ENCODE measurements around the gene RGS7. TPM values are rescaled to one million over a fixed set of nuclear protein-coding genes. Genes with fewer than 3 reads are reported as not detected.
"Not testable (repeated sequence)": the region's sequence is repeated elsewhere in the genome, so short reads cannot be mapped to it uniquely, and the experiment has no call there.

The RGS7 gene
- polyA plus RNA-seq, 2 of the 4 experiments (the other 2 are of a cell fraction) = 0.08 TPM; not detected in 1

DNA sequence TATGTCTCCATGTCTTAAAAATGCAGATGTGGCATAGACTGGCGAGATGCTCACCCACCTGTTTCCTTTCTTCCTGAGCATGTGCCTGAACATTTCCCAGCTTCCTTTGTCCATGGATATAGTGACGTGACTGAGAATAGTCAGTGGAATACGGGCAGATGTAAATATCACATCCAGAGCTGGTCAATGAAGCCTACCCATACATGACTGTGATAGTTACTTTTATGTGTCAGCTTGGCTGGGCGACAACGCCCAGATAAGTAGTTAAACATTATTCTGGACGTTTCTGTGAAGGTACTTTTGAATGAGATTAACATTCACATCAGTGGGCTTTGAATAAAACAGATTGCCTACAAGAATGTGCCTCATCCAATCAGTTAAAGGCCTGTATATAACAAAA is 135.7 kb downstream of the RGS7 start:
- Histone ChIP-seq H3K4me3 (no peak overlapping the region), H3K27ac (no peak overlapping the region), H3K4me2 (no peak overlapping the region), H3K4me1 (no peaks in the 10 kb centered on the region), H3K9me3 (no peaks in the 10 kb centered on the region)
- ATAC-seq = no peak
- no peak for DNase-seq (ENCODE audit: low read depth in 1 of 2, low spot score in 1 of 2)
- CTCF ChIA-PET = no interaction called here
- WGBS (ENCODE audit: missing lambda C conversion rate) = 20% methylated on average over 6 of the region's 6 CpGs
- TF ChIP-seq RCOR1 (IDR thresholded peaks at IDR 0.05; ENCODE audit: low read depth, low read length) (no peak), NFE2L2 (conservative IDR thresholded peaks at IDR 0.05; ENCODE audit: low read length) (no peak), CBX2 (IDR thresholded peaks at IDR 0.05; ENCODE audit: borderline replicate concordance, low read depth) (no peak), HEYL (CRISPR knock-in tag; IDR thresholded peaks at IDR 0.05) (no peak), FOSL2 (IDR thresholded peaks at IDR 0.05) (no peak), FOSL2 (CRISPR knock-in tag; IDR thresholded peaks at IDR 0.05) (no peak), CHD4 (IDR thresholded peaks at IDR 0.05; ENCODE audit: borderline replicate concordance) (no peak), TFCP2L1 (CRISPR knock-in tag; IDR thresholded peaks at IDR 0.05) (no peak), CBX8 (IDR thresholded peaks at IDR 0.05) (no peak), HDAC2 (IDR thresholded peaks at IDR 0.05) (no peak), KDM5A (IDR thresholded peaks at IDR 0.05) (no peak), HOXA7 (CRISPR knock-in tag; IDR thresholded peaks at IDR 0.05) (no peak), SMC3 (IDR thresholded peaks at IDR 0.05) (no peak), MAZ (IDR thresholded peaks at IDR 0.05; ENCODE audit: borderline replicate concordance, low read depth, low read length) (no peak), KDM1A (IDR thresholded peaks at IDR 0.05; ENCODE audit: low read depth) (no peak), PHF8 (IDR thresholded peaks at IDR 0.05; ENCODE audit: borderline replicate concordance, low read depth) (no peak), BHLHE40 (IDR thresholded peaks at IDR 0.05; ENCODE audit: low read depth, low read length) (no peak), ESRRA (IDR thresholded peaks at IDR 0.05; ENCODE audit: borderline replicate concordance, low read length) (no peak)
- TF ChIP-seq, protein P1, sequence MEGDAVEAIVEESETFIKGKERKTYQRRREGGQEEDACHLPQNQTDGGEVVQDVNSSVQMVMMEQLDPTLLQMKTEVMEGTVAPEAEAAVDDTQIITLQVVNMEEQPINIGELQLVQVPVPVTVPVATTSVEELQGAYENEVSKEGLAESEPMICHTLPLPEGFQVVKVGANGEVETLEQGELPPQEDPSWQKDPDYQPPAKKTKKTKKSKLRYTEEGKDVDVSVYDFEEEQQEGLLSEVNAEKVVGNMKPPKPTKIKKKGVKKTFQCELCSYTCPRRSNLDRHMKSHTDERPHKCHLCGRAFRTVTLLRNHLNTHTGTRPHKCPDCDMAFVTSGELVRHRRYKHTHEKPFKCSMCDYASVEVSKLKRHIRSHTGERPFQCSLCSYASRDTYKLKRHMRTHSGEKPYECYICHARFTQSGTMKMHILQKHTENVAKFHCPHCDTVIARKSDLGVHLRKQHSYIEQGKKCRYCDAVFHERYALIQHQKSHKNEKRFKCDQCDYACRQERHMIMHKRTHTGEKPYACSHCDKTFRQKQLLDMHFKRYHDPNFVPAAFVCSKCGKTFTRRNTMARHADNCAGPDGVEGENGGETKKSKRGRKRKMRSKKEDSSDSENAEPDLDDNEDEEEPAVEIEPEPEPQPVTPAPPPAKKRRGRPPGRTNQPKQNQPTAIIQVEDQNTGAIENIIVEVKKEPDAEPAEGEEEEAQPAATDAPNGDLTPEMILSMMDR (IDR thresholded peaks at IDR 0.05) = no peak
- TF ChIP-seq, protein P2, sequence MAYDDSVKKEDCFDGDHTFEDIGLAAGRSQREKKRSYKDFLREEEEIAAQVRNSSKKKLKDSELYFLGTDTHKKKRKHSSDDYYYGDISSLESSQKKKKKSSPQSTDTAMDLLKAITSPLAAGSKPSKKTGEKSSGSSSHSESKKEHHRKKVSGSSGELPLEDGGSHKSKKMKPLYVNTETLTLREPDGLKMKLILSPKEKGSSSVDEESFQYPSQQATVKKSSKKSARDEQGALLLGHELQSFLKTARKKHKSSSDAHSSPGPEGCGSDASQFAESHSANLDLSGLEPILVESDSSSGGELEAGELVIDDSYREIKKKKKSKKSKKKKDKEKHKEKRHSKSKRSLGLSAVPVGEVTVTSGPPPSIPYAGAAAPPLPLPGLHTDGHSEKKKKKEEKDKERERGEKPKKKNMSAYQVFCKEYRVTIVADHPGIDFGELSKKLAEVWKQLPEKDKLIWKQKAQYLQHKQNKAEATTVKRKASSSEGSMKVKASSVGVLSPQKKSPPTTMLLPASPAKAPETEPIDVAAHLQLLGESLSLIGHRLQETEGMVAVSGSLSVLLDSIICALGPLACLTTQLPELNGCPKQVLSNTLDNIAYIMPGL (CRISPR knock-in tag; IDR thresholded peaks at IDR 0.05; ENCODE audit: borderline replicate concordance) = no peak
- POLR2A ChIA-PET = no interaction called here
- no peak for FAIRE-seq

DNA sequence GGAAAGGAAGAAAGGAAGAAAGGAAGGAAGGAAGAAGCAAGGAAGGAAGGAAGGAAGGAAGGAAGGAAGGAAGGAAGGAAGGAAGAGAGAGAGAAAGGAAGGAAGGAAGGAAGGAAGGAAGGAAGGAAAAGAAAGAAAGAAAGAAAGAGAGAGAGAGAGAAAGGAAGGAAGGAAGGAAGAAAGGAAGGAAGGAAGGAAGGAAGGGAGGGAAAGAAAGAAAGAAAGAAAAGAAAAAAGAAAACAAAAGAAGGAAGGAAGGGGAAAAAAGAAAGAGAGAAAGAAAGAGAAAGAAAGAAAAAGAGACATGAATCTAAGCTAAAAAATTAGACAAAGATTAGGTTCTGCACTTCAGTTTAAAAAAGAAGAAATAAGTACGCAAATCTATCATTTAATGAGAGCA is 136.1 kb downstream of the RGS7 start:
- ATAC-seq; DNase-seq (ENCODE audit: low read depth in 1 of 2, low spot score in 1 of 2); H3K4me1 ChIP-seq; POLR2A ChIA-PET; H3K4me2 ChIP-seq; CTCF ChIA-PET; H3K27ac ChIP-seq; H3K9me3 ChIP-seq; FAIRE-seq; H3K4me3 ChIP-seq: not testable (repeated sequence)
- WGBS (ENCODE audit: missing lambda C conversion rate) = 78% methylated on average over 1 of the region's 1 CpG

DNA sequence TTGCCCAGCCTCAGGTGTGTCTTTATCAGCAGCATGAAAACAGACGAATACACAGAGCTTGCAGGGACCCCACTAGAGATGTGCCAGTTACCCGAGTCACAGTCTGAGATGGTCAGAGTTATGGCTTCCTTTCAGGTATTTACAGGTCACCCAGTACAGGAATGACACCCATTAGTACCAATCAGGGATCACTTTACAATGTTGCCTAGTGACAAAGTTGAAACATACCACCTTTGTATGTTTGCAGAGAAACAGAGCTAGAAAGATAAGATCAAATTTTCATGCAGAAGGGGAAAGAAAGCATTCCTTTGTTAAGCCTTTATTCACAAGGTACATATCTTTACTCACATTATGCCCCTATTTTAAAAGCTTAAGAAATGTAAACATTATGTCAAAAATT is 137.6 kb downstream of the RGS7 start:
- no peak overlapping the region for H3K27ac ChIP-seq
- DNase-seq (ENCODE audit: low read depth in 1 of 2, low spot score in 1 of 2) (no peak), FAIRE-seq (no peak), ATAC-seq (no peak)
- H3K4me1 ChIP-seq = no peaks in the 10 kb centered on the region
- ChIA-PET CTCF (no interaction called here), POLR2A (no interaction called here)
- H3K4me3 ChIP-seq = no peak overlapping the region
- WGBS (ENCODE audit: missing lambda C conversion rate) = 9% methylated on average over 2 of the region's 2 CpGs
- H3K4me2 ChIP-seq = no peak overlapping the region
- H3K9me3 ChIP-seq = no peaks in the 10 kb centered on the region
- TF ChIP-seq FOSL2 (IDR thresholded peaks at IDR 0.05) = no peak
- TF ChIP-seq FOSL2 (CRISPR knock-in tag; IDR thresholded peaks at IDR 0.05) = no peak
- no peak for TF ChIP-seq JUNB (IDR thresholded peaks at IDR 0.05)
- no peak for TF ChIP-seq NFE2L2 (conservative IDR thresholded peaks at IDR 0.05; ENCODE audit: low read length)
- TF ChIP-seq, protein P3, sequence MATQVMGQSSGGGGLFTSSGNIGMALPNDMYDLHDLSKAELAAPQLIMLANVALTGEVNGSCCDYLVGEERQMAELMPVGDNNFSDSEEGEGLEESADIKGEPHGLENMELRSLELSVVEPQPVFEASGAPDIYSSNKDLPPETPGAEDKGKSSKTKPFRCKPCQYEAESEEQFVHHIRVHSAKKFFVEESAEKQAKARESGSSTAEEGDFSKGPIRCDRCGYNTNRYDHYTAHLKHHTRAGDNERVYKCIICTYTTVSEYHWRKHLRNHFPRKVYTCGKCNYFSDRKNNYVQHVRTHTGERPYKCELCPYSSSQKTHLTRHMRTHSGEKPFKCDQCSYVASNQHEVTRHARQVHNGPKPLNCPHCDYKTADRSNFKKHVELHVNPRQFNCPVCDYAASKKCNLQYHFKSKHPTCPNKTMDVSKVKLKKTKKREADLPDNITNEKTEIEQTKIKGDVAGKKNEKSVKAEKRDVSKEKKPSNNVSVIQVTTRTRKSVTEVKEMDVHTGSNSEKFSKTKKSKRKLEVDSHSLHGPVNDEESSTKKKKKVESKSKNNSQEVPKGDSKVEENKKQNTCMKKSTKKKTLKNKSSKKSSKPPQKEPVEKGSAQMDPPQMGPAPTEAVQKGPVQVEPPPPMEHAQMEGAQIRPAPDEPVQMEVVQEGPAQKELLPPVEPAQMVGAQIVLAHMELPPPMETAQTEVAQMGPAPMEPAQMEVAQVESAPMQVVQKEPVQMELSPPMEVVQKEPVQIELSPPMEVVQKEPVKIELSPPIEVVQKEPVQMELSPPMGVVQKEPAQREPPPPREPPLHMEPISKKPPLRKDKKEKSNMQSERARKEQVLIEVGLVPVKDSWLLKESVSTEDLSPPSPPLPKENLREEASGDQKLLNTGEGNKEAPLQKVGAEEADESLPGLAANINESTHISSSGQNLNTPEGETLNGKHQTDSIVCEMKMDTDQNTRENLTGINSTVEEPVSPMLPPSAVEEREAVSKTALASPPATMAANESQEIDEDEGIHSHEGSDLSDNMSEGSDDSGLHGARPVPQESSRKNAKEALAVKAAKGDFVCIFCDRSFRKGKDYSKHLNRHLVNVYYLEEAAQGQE (IDR thresholded peaks at IDR 0.05) = no peak
- no peak for TF ChIP-seq PHF8 (IDR thresholded peaks at IDR 0.05; ENCODE audit: borderline replicate concordance, low read depth)
- no peak for TF ChIP-seq MAZ (IDR thresholded peaks at IDR 0.05; ENCODE audit: borderline replicate concordance, low read depth, low read length)
- TF ChIP-seq, protein P4, sequence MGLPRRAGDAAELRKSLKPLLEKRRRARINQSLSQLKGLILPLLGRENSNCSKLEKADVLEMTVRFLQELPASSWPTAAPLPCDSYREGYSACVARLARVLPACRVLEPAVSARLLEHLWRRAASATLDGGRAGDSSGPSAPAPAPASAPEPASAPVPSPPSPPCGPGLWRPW (IDR thresholded peaks at IDR 0.05) = no peak
- TF ChIP-seq, protein P2 (CRISPR knock-in tag; IDR thresholded peaks at IDR 0.05; ENCODE audit: borderline replicate concordance) = no peak
- no peak for TF ChIP-seq CEBPB (IDR thresholded peaks at IDR 0.05)
- TF ChIP-seq, protein P5, sequence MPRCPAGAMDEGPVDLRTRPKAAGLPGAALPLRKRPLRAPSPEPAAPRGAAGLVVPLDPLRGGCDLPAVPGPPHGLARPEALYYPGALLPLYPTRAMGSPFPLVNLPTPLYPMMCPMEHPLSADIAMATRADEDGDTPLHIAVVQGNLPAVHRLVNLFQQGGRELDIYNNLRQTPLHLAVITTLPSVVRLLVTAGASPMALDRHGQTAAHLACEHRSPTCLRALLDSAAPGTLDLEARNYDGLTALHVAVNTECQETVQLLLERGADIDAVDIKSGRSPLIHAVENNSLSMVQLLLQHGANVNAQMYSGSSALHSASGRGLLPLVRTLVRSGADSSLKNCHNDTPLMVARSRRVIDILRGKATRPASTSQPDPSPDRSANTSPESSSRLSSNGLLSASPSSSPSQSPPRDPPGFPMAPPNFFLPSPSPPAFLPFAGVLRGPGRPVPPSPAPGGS (IDR thresholded peaks at IDR 0.05) = no peak
